GM18517 (cell line): ENCODE data around the gene BTF3.
"Not testable (repeated sequence)": the region's sequence is repeated elsewhere in the genome, so short reads cannot be mapped to it uniquely, and the experiment has no call there.

Experiments used
- ATAC-seq: cut with Tn5 transposase; IDR thresholded peaks from one replicate; pipeline ENCODE4 v1.9.1; 2021; ENCODE audit warnings: mild to moderate bottlenecking, moderate library complexity; ENCODE audit not compliant: unreplicated experiment

BTF3 gene

GRCh38 chr5:73498057-73498992, at the start of gene BTF3:
BTF3 (plus strand) TSS chr5:73498442; CDS start chr5:73498668, 226 bp downstream.
- peak; percentile 93 for ATAC-seq

GRCh38 chr5:73448463-73449136, 49.6 kb upstream of the BTF3 start, which contains the start of gene FOXD1:
FOXD1 (minus strand) TSS chr5:73448777; CDS start chr5:73448362, 415 bp downstream.
- no peak for ATAC-seq

GRCh38 chr5:73450137-73450536, 48.1 kb upstream of the BTF3 start:
- no peak for ATAC-seq

- ATAC-seq = no peak
Measured at GRCh38 chr5:73450672-73451223, 47.5 kb upstream of the BTF3 start.

- ATAC-seq = no peak
Measured at GRCh38 chr5:73451224-73452130, 46.8 kb upstream of the BTF3 start.

GRCh38 chr5:73452215-73452614, 46.0 kb upstream of the BTF3 start:
- no peak for ATAC-seq

- ATAC-seq = no peak
Measured at GRCh38 chr5:73454379-73455036, 43.7 kb upstream of the BTF3 start.

- ATAC-seq = not testable (repeated sequence)
Measured at GRCh38 chr5:73456462-73456861, 41.8 kb upstream of the BTF3 start.

GRCh38 chr5:73459366-73459765, 38.9 kb upstream of the BTF3 start:
- ATAC-seq = no peak

- no peak for ATAC-seq
Measured at GRCh38 chr5:73460133-73460532, 38.1 kb upstream of the BTF3 start.

- no peak for ATAC-seq
Measured at GRCh38 chr5:73464016-73464745, 34.1 kb upstream of the BTF3 start.

- not testable (repeated sequence) for ATAC-seq
Measured at GRCh38 chr5:73468638-73469037, 29.6 kb upstream of the BTF3 start.

GRCh38 chr5:73469878-73470277, 28.4 kb upstream of the BTF3 start:
- ATAC-seq = no peak

GRCh38 chr5:73471654-73472053, 26.6 kb upstream of the BTF3 start:
- ATAC-seq = no peak

- no peak for ATAC-seq
Measured at GRCh38 chr5:73472116-73472515, 26.1 kb upstream of the BTF3 start.

- ATAC-seq = no peak
Measured at GRCh38 chr5:73480500-73480899, 17.7 kb upstream of the BTF3 start.

- ATAC-seq = no peak
Measured at GRCh38 chr5:73482383-73483136, 15.7 kb upstream of the BTF3 start.

- no peak for ATAC-seq
Measured at GRCh38 chr5:73483676-73484075, 14.6 kb upstream of the BTF3 start.

- no peak for ATAC-seq
Measured at GRCh38 chr5:73484511-73484910, 13.7 kb upstream of the BTF3 start.
